MCF 10A (cell line): Measurements from ENCODE around the gene AADACL4. TPM values are rescaled to one million over a fixed set of nuclear protein-coding genes. Genes with fewer than 3 reads are reported as not detected.

Experiments used
- BruUV-seq: library from RNA; stranded (reverse); fragments of 400-500 nt; replicated peaks from 2 replicates; lab custom pipeline; 2021; lab: Mats Ljungman, UMichigan
- CTCF ChIA-PET: fragments of 300-600 bp; sonication (Branson Sonifier 250); formaldehyde crosslinking; extraction: SDS; loops from one replicate; lab custom pipeline; 2021; ENCODE audit warnings: antibody characterized with exemption, inconsistent platforms; lab: Yijun Ruan, JAX
- POLR2A ChIA-PET: fragments of 300-600, 350-650 bp; sonication (Branson Sonifier 250); formaldehyde crosslinking; extraction: SDS; loops from one replicate; lab custom pipeline; 2020; ENCODE audit warnings: antibody characterized with exemption, inconsistent platforms; lab: Yijun Ruan, JAX
- DNase-seq: peaks from one replicate; pipeline ENCODE4 v3.0.0-alpha.2; 2018; ENCODE audit not compliant: unreplicated experiment
- H3K27ac Mint-ChIP-seq: one replicate; pipeline ENCODE4 v1.8.0; 2022; ENCODE audit warnings: mild to moderate bottlenecking, low read depth, mixed read lengths; ENCODE audit not compliant: unreplicated experiment
- H3K27me3 Mint-ChIP-seq: one replicate; pipeline ENCODE4 v1.8.0; 2022; ENCODE audit warnings: mixed read lengths; ENCODE audit not compliant: insufficient read depth, unreplicated experiment
- H3K36me3 Mint-ChIP-seq: one replicate; pipeline ENCODE4 v1.8.0; 2022; ENCODE audit warnings: mild to moderate bottlenecking, moderate library complexity, mixed read lengths; ENCODE audit not compliant: insufficient read depth, unreplicated experiment
- H3K4me1 Mint-ChIP-seq: one replicate; pipeline ENCODE4 v1.8.0; 2022; ENCODE audit warnings: mixed read lengths; ENCODE audit not compliant: insufficient read depth, unreplicated experiment
- H3K4me3 Mint-ChIP-seq: one replicate; pipeline ENCODE4 v1.8.0; 2022; ENCODE audit warnings: mild to moderate bottlenecking, moderate library complexity, mixed read lengths; ENCODE audit not compliant: unreplicated experiment
- H3K9me3 Mint-ChIP-seq: one replicate; pipeline ENCODE4 v1.8.0; 2022; ENCODE audit warnings: mixed read lengths; ENCODE audit not compliant: unreplicated experiment
- intact Hi-C: fragments of 100-400 bp; cut with micrococcal nuclease; formaldehyde crosslinking; loops from 2 replicates; pipeline ENCODE4 v1.14.1; 2022
- total RNA-seq: library from RNA; stranded (reverse); gene quantifications from 2 replicates; pipeline ENCODE4 v1.2.3, GENCODE V29; 2022
- TF ChIP-seq, protein P1 (sequence below): fragments of 200-600 bp; IDR thresholded peaks from one replicate; pipeline ENCODE4 v1.8.0; 2022; ENCODE audit warnings: antibody characterized with exemption, mild to moderate bottlenecking; ENCODE audit not compliant: unreplicated experiment

The AADACL4 gene
- total RNA-seq, 1 experiment from 2014 or later = not detected

DNA sequence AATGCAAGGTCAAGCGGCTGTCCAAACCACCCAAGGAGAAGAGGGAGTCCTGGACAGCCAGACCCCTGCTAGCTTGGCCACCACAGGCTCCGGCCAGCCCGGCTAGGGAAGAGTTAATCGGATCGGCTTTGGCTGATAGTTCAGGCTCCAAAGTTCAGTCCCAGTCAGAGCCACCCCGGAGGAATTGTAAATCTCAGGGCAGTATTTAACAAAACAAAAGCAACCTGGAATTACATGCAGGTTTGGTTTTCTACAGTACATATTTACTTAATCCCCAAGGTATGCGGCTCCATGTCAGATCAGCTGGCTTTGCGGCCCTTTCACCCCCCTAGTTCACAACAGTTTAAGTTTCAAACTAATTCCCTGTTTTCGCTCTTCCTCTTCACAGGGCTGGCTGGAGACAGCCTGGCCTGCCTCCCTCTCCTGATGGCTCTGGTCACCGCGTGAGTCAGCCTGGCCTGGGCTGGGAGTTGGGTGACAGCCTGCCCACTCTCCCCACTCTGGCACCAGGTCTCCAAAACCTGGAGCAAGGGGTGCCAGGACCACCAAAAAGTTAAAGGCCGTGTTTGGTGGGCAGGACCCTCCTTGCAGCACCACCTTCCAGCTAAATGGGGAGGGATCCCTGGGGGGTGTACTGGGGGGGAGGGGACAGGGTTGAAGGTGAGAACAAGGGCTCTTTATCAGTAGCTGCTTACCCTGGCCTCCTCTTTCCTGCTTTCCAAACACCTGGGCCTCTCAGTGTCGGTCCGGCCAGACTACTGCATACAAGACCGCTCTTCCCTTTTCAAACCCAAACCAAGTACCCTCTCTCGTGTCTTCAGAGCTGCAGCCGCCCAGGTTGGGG lies 27.8 kb upstream of the AADACL4 start:
- ChIA-PET POLR2A (interaction anchor here (0.9 to 5.3 kb wide), 5 partner anchors 10 to 180 kb away, joined by 4 to 53 read pairs (median 6); no protein-coding TSS in a partner anchor), CTCF (no interaction called here)
- no peaks in the 10 kb centered on the region for H3K9me3 Mint-ChIP-seq
- H3K4me1 Mint-ChIP-seq = peaks cover 30% of the 10 kb centered on the region
- DNase-seq = peak; percentile 63
- no peak overlapping the region for H3K27ac Mint-ChIP-seq
- TF ChIP-seq, protein P1, sequence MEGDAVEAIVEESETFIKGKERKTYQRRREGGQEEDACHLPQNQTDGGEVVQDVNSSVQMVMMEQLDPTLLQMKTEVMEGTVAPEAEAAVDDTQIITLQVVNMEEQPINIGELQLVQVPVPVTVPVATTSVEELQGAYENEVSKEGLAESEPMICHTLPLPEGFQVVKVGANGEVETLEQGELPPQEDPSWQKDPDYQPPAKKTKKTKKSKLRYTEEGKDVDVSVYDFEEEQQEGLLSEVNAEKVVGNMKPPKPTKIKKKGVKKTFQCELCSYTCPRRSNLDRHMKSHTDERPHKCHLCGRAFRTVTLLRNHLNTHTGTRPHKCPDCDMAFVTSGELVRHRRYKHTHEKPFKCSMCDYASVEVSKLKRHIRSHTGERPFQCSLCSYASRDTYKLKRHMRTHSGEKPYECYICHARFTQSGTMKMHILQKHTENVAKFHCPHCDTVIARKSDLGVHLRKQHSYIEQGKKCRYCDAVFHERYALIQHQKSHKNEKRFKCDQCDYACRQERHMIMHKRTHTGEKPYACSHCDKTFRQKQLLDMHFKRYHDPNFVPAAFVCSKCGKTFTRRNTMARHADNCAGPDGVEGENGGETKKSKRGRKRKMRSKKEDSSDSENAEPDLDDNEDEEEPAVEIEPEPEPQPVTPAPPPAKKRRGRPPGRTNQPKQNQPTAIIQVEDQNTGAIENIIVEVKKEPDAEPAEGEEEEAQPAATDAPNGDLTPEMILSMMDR = no peak
- intact Hi-C loops = loop anchor here (5.0 kb wide), 2 partner anchors 64 to 139 kb away; no protein-coding TSS in a partner anchor
- peaks cover 7% of the 10 kb centered on the region for H3K36me3 Mint-ChIP-seq
- no peaks in the 10 kb centered on the region for H3K27me3 Mint-ChIP-seq
- peak overlapping the region; percentile 95 for H3K4me3 Mint-ChIP-seq
- no TSS peak for BruUV-seq

DNA sequence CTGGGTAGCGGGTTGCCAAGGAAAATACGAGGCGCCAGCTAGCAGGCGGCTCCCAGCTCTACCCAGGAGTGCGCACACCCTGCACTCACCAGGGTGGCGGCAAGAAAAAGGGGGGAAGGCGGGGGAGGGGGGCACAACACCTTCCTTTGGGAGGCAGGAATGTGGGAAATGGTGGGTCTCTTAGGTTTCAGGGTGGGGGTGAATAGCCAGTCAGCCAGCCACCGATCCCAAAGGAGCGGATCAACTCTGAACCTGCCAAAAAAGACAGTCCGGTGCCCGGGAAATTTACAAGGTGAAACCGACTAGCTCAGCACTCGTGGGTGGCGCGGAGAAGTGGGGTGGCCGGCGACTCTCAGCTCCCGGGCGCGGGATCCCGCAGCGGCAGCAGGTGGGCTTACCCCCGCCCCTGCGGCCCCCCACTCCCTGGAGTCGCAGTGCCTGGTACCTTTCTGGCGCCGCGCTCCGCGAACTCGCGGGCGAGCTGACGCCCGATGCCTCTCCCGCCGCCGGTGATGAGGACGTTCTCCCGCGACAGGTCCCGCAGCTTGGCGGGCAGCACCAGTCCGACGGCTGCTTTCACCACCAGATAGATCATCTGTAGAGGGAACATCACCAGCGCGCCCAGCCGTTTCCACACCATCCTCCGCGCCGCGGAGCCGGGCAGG lies 27.0 kb upstream of the AADACL4 start:
- BruUV-seq = no TSS peak
- Mint-ChIP-seq H3K9me3 (no peaks in the 10 kb centered on the region), H3K27me3 (no peaks in the 10 kb centered on the region), H3K27ac (no peak overlapping the region), H3K4me3 (peak overlapping the region; percentile 95), H3K36me3 (peaks cover 7% of the 10 kb centered on the region), H3K4me1 (peaks cover 29% of the 10 kb centered on the region)
- peak; percentile 36 for DNase-seq
- POLR2A ChIA-PET = interaction anchor here (0.5 to 5.3 kb wide), 6 partner anchors 11 to 181 kb away, joined by 3 to 53 read pairs (median 4); no protein-coding TSS in a partner anchor
- CTCF ChIA-PET = interaction anchor here (1.0 kb wide), 1 partner anchor 21 kb away, joined by 3 read pairs; no protein-coding TSS in a partner anchor
- TF ChIP-seq, protein P1 = no peak
- intact Hi-C loops = loop anchor here (5.0 kb wide), 2 partner anchors 65 to 140 kb away; no protein-coding TSS in a partner anchor

DNA sequence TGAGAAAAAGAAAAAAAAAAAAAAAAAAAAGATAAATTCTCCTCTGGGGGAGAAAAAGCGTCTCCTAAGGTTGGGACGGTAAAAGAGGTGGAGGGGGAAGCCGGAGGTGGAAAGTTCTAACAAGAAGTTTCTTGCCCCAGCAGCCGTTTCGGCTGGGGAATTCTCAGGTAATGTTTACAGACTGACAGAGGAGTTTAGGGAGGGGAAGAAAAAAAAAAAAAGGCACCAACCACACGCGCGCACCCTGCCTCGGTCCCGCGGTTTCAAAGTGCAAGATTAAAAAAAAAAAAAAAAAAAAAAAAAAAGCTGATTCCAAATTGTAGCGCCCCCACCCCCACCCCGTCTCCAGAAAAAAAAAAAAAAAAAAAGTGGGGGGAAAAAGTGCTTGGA lies 26.4 kb upstream of the AADACL4 start:
- peak; percentile 64 for DNase-seq
- H3K36me3 Mint-ChIP-seq = peaks cover 7% of the 10 kb centered on the region

More for the DNA sequence above, 26.4 kb upstream of the AADACL4 start:
- intact Hi-C loops = loop anchor here (5.0 kb wide), 2 partner anchors 65 to 140 kb away; no protein-coding TSS in a partner anchor
- no TSS peak for BruUV-seq
- Mint-ChIP-seq H3K9me3 (no peaks in the 10 kb centered on the region), H3K4me1 (peaks cover 29% of the 10 kb centered on the region), H3K27ac (no peak overlapping the region), H3K4me3 (peak overlapping the region; percentile 95), H3K27me3 (no peaks in the 10 kb centered on the region)
- POLR2A ChIA-PET = interaction anchor here (0.6 to 5.3 kb wide), 9 partner anchors 13 to 484 kb away, joined by 3 to 53 read pairs (median 4); no protein-coding TSS in a partner anchor
- CTCF ChIA-PET = interaction anchor here (1.0 to 1.8 kb wide), 3 partner anchors 16 to 182 kb away, joined by 3 to 6 read pairs (median 4); no protein-coding TSS in a partner anchor
- TF ChIP-seq, protein P1 = no peak
